H1 (cell line): ENCODE measurements around the gene MS4A18.

ENCODE experiments used
- EGR1 ChIP-seq: IDR thresholded peaks from 2 replicates; pipeline ENCODE4 v1.6.1; 2011; ENCODE audit warnings: low read depth, low read length, borderline replicate concordance
- EP300 ChIP-seq, 2 experiments: IDR thresholded peaks; 1 replicate in 1 of 2; 2 replicates in 1 of 2; pipeline ENCODE4 v1.6.1; 2011 to 2012; ENCODE audit warnings: low read depth in 2 of 2, low read length in 2 of 2, mild to moderate bottlenecking in 2 of 2, borderline replicate concordance in 1 of 2, inconsistent platforms in 1 of 2, moderate library complexity in 1 of 2
- POLR2AphosphoS5 ChIP-seq: IDR thresholded peaks from 2 replicates; pipeline ENCODE4 v1.6.1; 2011; ENCODE audit warnings: low read depth, low read length
- RXRA ChIP-seq: IDR thresholded peaks from 2 replicates; pipeline ENCODE4 v1.6.1; 2011; ENCODE audit warnings: low read depth, mild to moderate bottlenecking, low read length, moderate library complexity; ENCODE audit not compliant: insufficient read depth
- YY1 ChIP-seq: IDR thresholded peaks from 2 replicates; pipeline ENCODE4 v1.6.1; 2011; ENCODE audit warnings: low read depth, mild to moderate bottlenecking, low read length

GRCh38 chr11:60740573-60740972, 16.1 kb downstream of the MS4A18 start:
- TF ChIP-seq YY1 = no peak
- no peak for TF ChIP-seq RXRA
- TF ChIP-seq EGR1 = no peak
- TF ChIP-seq POLR2AphosphoS5 = no peak
- no peak for TF ChIP-seq EP300 (IDR thresholded peaks at IDR 0.05; ENCODE audit: borderline replicate concordance in 1 of 2, low read depth in 2 of 2, low read length in 2 of 2)
